HG03565 (cell line): ENCODE data around the gene CNTROB.

Experiments
- ATAC-seq: cut with Tn5 transposase; IDR thresholded peaks from one replicate; pipeline ENCODE4 v1.9.1; 2021; ENCODE audit warnings: mild to moderate bottlenecking, moderate library complexity; ENCODE audit not compliant: unreplicated experiment

CNTROB gene

GRCh38 chr17:7909089-7909488 lies 22.9 kb upstream of the CNTROB start:
- no peak for ATAC-seq

- ATAC-seq, result no peak
Observed at GRCh38 chr17:7910281-7910680, 21.7 kb upstream of the CNTROB start.

- no peak for ATAC-seq
Observed at GRCh38 chr17:7910711-7911110, 21.3 kb upstream of the CNTROB start.

- ATAC-seq, result no peak
Observed at GRCh38 chr17:7911116-7911515, 20.9 kb upstream of the CNTROB start.

GRCh38 chr17:7912927-7913524 lies 19.0 kb upstream of the CNTROB start:
- no peak for ATAC-seq

- no peak for ATAC-seq
Observed at GRCh38 chr17:7915179-7915610, 16.8 kb upstream of the CNTROB start.

GRCh38 chr17:7915611-7916384 lies 16.2 kb upstream of the CNTROB start, which contains the start of gene RNF227:
TSS of gene RNF227 (minus strand) at chr17:7916289. CDS start at chr17:7916195, 94 bp downstream.
- ATAC-seq, result peak; percentile 52

- ATAC-seq, result no peak
Observed at GRCh38 chr17:7916385-7916682, 15.7 kb upstream of the CNTROB start.

GRCh38 chr17:7916808-7917207 lies 15.2 kb upstream of the CNTROB start:
- no peak for ATAC-seq

GRCh38 chr17:7922269-7922844 lies 9.6 kb upstream of the CNTROB start:
- ATAC-seq, result no peak

- no peak for ATAC-seq
Observed at GRCh38 chr17:7922845-7923628, 9.0 kb upstream of the CNTROB start.

GRCh38 chr17:7927596-7927995 lies 4.4 kb upstream of the CNTROB start:
- ATAC-seq, result no peak

- no peak for ATAC-seq
Observed at GRCh38 chr17:7929158-7930023, 2.6 kb upstream of the CNTROB start, which contains the start of gene KCNAB3. TSS of gene KCNAB3 (minus strand) at chr17:7929856. CDS start at chr17:7929435, 421 bp downstream.

- ATAC-seq, result no peak
Observed at GRCh38 chr17:7930841-7931631, 970 bp upstream of the CNTROB start.

- ATAC-seq, result no peak
Observed at GRCh38 chr17:7932483-7932891, 481 bp downstream of the CNTROB start.

GRCh38 chr17:7932949-7933348 lies 943 bp downstream of the CNTROB start:
- no peak for ATAC-seq

GRCh38 chr17:7935859-7936258 lies 3.9 kb downstream of the CNTROB start:
- no peak for ATAC-seq

- ATAC-seq, result no peak
Observed at GRCh38 chr17:7940034-7940433, 8.0 kb downstream of the CNTROB start.

GRCh38 chr17:7940743-7941142 lies 8.7 kb downstream of the CNTROB start:
- ATAC-seq, result no peak

- no peak for ATAC-seq
Observed at GRCh38 chr17:7943291-7943690, 11.3 kb downstream of the CNTROB start.
